LNCaP clone FGC (cell line): ENCODE results near the gene STK35.

Source experiments
- DNase-seq: peaks from one replicate; pipeline ENCODE4 v3.0.0-alpha.2; 2011; ENCODE audit warnings: low read depth
- H3K4me3 ChIP-seq: 2 replicates; pipeline ENCODE4 v1.5.1; 2011; ENCODE audit warnings: mild to moderate bottlenecking, low read depth, low read length, control low read depth
- TF ChIP-seq, protein P1 (sequence below): IDR thresholded peaks from 2 replicates; pipeline ENCODE4 v1.5.1; 2012; ENCODE audit warnings: mild to moderate bottlenecking; ENCODE audit not compliant: control insufficient read depth, insufficient read depth; ENCODE audit errors: extremely low read depth

Gene STK35

DNA sequence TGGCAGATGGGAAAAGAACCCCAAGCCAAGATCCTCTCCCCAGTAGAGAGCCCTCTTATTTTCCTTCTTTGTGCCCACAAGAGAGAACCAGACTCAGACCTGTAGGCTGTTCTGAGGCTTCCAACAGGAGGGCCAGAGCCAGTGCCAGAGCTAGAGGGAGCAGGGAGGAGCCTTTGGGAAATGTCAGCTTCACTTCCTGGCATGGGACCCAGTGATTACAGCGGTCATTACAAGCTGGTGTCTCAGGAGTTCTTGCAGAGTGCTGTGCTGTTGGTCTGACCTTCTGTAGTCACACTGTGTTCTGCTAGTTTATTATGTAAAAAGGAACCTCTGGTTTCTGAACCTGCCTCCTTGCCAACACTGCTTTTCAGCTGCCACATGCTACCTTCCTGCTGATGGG lies 38.9 kb downstream of the STK35 start:
- DNase-seq: peak; percentile 25
- TF ChIP-seq, protein P1, sequence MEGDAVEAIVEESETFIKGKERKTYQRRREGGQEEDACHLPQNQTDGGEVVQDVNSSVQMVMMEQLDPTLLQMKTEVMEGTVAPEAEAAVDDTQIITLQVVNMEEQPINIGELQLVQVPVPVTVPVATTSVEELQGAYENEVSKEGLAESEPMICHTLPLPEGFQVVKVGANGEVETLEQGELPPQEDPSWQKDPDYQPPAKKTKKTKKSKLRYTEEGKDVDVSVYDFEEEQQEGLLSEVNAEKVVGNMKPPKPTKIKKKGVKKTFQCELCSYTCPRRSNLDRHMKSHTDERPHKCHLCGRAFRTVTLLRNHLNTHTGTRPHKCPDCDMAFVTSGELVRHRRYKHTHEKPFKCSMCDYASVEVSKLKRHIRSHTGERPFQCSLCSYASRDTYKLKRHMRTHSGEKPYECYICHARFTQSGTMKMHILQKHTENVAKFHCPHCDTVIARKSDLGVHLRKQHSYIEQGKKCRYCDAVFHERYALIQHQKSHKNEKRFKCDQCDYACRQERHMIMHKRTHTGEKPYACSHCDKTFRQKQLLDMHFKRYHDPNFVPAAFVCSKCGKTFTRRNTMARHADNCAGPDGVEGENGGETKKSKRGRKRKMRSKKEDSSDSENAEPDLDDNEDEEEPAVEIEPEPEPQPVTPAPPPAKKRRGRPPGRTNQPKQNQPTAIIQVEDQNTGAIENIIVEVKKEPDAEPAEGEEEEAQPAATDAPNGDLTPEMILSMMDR: no peak
- H3K4me3 ChIP-seq: no peak overlapping the region

DNA sequence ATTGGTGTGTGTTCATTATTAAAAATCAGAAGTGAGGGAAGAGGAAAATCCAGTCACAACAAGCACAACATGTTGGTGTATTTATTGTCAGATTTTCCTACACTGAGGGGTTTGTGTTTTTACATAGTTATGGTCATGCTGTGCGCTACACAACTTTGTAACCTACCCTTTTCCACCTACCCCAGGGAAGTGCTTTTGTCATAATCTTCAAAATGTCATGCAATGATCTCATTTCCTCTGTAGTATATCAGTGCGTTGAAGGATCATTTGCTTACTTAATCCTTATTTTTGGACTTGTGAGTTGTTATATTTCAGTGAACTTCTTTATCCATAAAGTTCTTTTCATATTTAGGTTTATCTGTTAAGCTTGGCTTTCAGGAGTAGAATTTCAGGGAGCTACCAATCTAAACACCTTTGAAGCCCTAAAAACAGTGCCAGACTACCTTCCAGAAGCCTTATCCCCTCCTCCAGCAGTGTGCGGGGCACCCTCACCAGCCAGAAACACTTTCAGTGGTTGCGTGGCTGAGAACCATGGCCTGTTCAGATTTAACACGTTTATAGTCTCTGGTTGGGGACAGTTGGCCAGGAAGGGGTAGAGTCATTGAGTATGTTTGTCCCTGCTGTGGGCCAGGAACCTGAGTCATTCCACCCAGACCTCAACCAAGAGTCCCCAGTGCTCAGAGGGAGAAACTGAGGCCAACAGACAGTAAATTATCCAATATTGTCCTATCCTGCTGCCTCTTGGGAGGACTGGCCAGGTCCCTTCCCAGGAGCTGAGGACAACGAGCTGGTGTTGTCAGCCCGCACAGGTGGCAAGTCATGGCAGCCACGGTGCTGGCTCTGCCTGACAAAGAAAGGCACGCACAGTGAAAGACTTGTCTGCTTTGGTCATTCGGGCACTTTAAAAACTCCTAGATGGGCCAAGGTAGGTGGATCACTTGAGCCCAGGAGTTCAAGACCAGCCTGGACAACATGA lies 40.3 kb downstream of the STK35 start:
- TF ChIP-seq, protein P1: no peak
- H3K4me3 ChIP-seq: no peak overlapping the region
- no peak for DNase-seq

DNA sequence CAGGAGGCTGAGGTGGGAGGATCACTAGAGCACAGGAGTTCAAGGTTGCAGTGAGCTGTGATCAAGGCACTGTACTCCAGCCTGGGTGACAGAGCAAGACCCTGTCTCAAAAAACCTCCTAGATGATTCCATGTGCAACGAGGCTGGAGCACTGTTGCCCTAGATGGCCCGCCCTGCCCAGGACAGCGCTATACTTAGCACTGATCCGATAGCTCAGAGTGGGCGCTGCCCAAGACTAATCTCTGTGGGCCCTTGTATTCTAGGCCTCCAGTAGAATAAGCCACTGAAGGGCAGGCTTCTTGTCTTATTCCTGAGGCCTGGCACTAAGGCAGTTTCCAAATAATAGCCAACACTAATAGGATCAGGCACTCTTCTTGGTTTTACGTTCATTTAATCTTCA lies 41.0 kb downstream of the STK35 start:
- H3K4me3 ChIP-seq: no peak overlapping the region
- TF ChIP-seq, protein P1: no peak
- DNase-seq: no peak

DNA sequence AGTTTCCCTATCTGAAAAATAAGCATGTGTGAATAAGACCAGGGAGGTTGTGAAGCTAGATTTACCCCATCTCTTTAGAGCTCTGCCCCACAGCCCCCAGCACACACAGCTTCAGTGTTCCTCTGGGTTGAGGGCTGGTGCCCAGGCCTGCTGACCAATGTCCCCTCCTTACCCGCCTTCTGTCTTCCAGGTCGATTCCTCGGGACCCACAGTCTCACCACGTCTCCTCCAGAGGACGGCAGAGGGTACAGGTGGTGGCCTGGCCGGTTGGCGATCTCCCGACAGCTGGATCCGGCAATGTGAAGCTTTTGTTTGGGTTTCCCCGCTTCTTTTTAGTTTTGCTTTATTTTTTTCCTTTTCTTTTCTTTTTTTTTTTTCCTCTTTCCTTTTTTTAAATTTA lies 42.0 kb downstream of the STK35 start:
- DNase-seq: no peak
- TF ChIP-seq, protein P1: no peak
- H3K4me3 ChIP-seq: no peak overlapping the region

DNA sequence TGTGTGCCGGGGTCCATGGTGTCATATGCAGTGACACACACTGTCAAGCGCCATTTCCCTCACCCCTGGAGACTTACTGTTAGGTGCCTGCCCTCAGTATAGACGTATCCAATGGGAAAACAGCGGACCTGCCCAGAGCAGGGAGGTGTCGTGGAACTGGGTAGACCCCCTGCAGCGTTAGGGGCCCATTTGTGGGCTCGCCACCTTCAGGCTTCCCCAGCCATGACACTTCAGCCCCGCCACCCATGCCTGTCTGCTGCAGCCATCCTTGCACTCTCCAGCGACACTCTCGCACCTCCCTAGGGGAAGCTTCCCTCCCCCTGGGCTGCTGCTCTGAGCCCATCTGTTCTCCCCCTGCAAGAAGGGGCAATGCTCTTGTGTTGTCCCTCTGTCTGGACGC lies 43.2 kb downstream of the STK35 start:
- TF ChIP-seq, protein P1: no peak
- DNase-seq: no peak

DNA sequence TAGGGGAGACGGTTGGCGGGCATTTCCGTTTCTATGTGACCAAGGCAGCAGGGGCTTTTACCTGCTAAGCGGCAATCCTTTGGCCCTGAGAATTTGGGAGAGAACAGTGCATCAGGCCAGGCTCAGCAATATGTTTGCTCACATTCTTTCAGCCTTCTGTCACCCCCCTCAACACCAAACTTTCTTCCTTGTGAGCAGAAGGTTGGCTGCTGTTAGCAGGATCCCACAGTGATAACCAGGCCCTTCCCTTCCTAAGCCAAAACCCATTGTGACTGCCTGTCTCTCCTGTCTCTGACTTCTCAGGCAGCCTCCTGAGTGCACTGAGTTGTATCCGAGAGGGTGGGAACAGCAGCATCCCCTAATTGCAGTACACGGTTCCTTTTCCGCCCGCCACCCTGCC lies 43.7 kb downstream of the STK35 start:
- DNase-seq: no peak
- H3K4me3 ChIP-seq: no peak overlapping the region
- TF ChIP-seq, protein P1: no peak

More for the DNA sequence above, 43.2 kb downstream of the STK35 start:
- no peak overlapping the region for H3K4me3 ChIP-seq
